PC-3 (cell line): ENCODE results near the gene OR51S1. TPM values are rescaled to one million over a fixed set of nuclear protein-coding genes. Genes with fewer than 3 reads are reported as not detected.

Experiments used
- ATAC-seq: fragments of 200-7000 bp; cut with Tn5 transposase; 2 replicates; pipeline ENCODE4 v1.9.1; 2020; ENCODE audit warnings: mild to moderate bottlenecking, moderate library complexity
- BruUV-seq: library from RNA; stranded (reverse); fragments of 400-500 nt; replicated peaks from 2 replicates; lab custom pipeline; 2021; lab: Mats Ljungman, UMichigan
- CTCF ChIA-PET: fragments of 300-600 bp; sonication (Branson Sonifier 250); formaldehyde crosslinking; loops from one replicate; lab custom pipeline; 2022; ENCODE audit warnings: antibody characterized with exemption; lab: Charles Lee
- POLR2A ChIA-PET: fragments of 300-600 bp; sonication (Branson Sonifier 250); formaldehyde crosslinking; loops from one replicate; lab custom pipeline; 2022; ENCODE audit warnings: antibody characterized with exemption; ENCODE audit not compliant: unreplicated experiment; lab: Charles Lee
- DNase-seq: peaks from one replicate; pipeline ENCODE4 v3.0.0-alpha.2; 2015
- H2AFZ ChIP-seq: fragments of 300-600 bp; sonication (generic); 2 replicates; pipeline ENCODE4 v1.6.0; 2016; ENCODE audit warnings: antibody characterized with exemption, low read length
- H3F3A ChIP-seq: fragments of 300-600 bp; sonication (generic); one replicate; pipeline ENCODE4 v1.6.0; 2017; ENCODE audit warnings: antibody characterized with exemption, low read length, control low read depth, mild to moderate bottlenecking; ENCODE audit not compliant: unreplicated experiment
- H3K27ac ChIP-seq: fragments of 300-600 bp; sonication (generic); 2 replicates; pipeline ENCODE4 v1.5.1; 2016; ENCODE audit warnings: mild to moderate bottlenecking, low read length
- H3K27me3 ChIP-seq: fragments of 300-600 bp; sonication (generic); 2 replicates; pipeline ENCODE4 v1.6.1; 2016; ENCODE audit warnings: low read length, mixed read lengths
- H3K36me3 ChIP-seq: fragments of 300-600 bp; sonication (generic); 2 replicates; pipeline ENCODE4 v1.6.1; 2016; ENCODE audit warnings: low read depth, mixed run types, low read length, mixed read lengths
- H3K4me1 ChIP-seq: fragments of 300-600 bp; sonication (generic); 2 replicates; pipeline ENCODE4 v1.5.1; 2016; ENCODE audit warnings: low read length; ENCODE audit not compliant: insufficient read depth
- H3K4me2 ChIP-seq: fragments of 300-600 bp; sonication (generic); 2 replicates; pipeline ENCODE4 v1.6.0; 2016; ENCODE audit warnings: low read length
- H3K4me3 ChIP-seq: fragments of 300-600 bp; sonication (generic); 2 replicates; pipeline ENCODE4 v1.5.1; 2016; ENCODE audit warnings: mild to moderate bottlenecking, low read length, mixed read lengths
- H3K79me2 ChIP-seq: fragments of 300-600 bp; sonication (generic); 2 replicates; pipeline ENCODE4 v1.6.1; 2017; ENCODE audit warnings: low read length, mixed read lengths
- H3K9ac ChIP-seq: fragments of 300-600 bp; sonication (generic); 2 replicates; pipeline ENCODE4 v1.6.0; 2016; ENCODE audit warnings: mild to moderate bottlenecking, low read length
- H3K9me2 ChIP-seq: fragments of 300-600 bp; sonication (generic); replicated peaks from 2 replicates; pipeline ENCODE4 v1.6.1; 2016; ENCODE audit warnings: mixed run types, low read length, mixed read lengths
- H3K9me3 ChIP-seq: fragments of 300-600 bp; sonication (generic); 2 replicates; pipeline ENCODE4 v1.6.1; 2016; ENCODE audit warnings: low read length, mixed read lengths
- H4K20me1 ChIP-seq: fragments of 300-600 bp; sonication (generic); 2 replicates; pipeline ENCODE4 v1.6.1; 2016; ENCODE audit warnings: low read length, mixed read lengths
- CTCF ChIP-seq: fragments of 300-600 bp; sonication (generic); conservative IDR thresholded peaks from 2 replicates; pipeline ENCODE4 v1.5.1; 2017; ENCODE audit warnings: antibody characterized with exemption, low read depth, mild to moderate bottlenecking, low read length
- EZH2 ChIP-seq: fragments of 300-600 bp; sonication (generic); IDR thresholded peaks from one replicate; pipeline ENCODE4 v1.6.1; 2017; ENCODE audit warnings: antibody characterized with exemption, mild to moderate bottlenecking, low read length; ENCODE audit not compliant: unreplicated experiment
- EZH2phosphoT487 ChIP-seq: fragments of 300-600 bp; sonication (generic); IDR thresholded peaks from 2 replicates; pipeline ENCODE4 v1.6.1; 2018; ENCODE audit warnings: mild to moderate bottlenecking, antibody characterized with exemption, low read length, borderline replicate concordance
- intact Hi-C: fragments of 100-400 bp; cut with micrococcal nuclease; formaldehyde crosslinking; loops from 2 replicates; pipeline ENCODE4 v1.9.0; 2023
- total RNA-seq: library from RNA; depleted of rRNA; stranded (reverse); fragments of >200 nt; gene quantifications from 2 replicates; pipeline ENCODE4 v1.2.3, GENCODE V29; 2014

OR51S1 gene
- total RNA-seq, 1 experiment from 2014 or later, result not detected

- Histone ChIP-seq H3K4me3 (no peak overlapping the region), H3K9ac (no peak overlapping the region), H3K4me1 (no peaks in the 10 kb centered on the region), H3F3A (no peaks in the 10 kb centered on the region), H2AFZ (no peak overlapping the region), H3K36me3 (no peaks in the 10 kb centered on the region), H3K9me2 (no peaks in the 10 kb centered on the region), H3K79me2 (no peaks in the 10 kb centered on the region), H3K9me3 (0 out of 2 replicates have a peak, but pooled peaks cover 4% of the 10 kb centered on the region), H3K27me3 (no peaks in the 10 kb centered on the region), H3K4me2 (no peak overlapping the region), H4K20me1 (no peaks in the 10 kb centered on the region), H3K27ac (no peak overlapping the region)
- ChIA-PET CTCF (no interaction called here), POLR2A (no interaction called here)
- intact Hi-C loops, result no loop called here
- ATAC-seq (no peak), DNase-seq (no peak)
- BruUV-seq, result no TSS peak
- no peak for TF ChIP-seq EZH2phosphoT487
- no peak for TF ChIP-seq CTCF
- no peak for TF ChIP-seq EZH2
Observed at GRCh38 chr11:4826425-4826824, 22.6 kb downstream of the OR51S1 start.

- H3K4me2 ChIP-seq, result no peak overlapping the region
- no peaks in the 10 kb centered on the region for H3K27me3 ChIP-seq
- DNase-seq (no peak), ATAC-seq (no peak)
- no peak overlapping the region for H2AFZ ChIP-seq
- H3K9me3 ChIP-seq, result peaks cover 4% of the 10 kb centered on the region; the same call in 1 of the 2 replicates
- BruUV-seq, result no TSS peak
- POLR2A ChIA-PET, result no interaction called here
- CTCF ChIA-PET, result no interaction called here
- H3K9ac ChIP-seq, result no peak overlapping the region
- H3K9me2 ChIP-seq, result no peaks in the 10 kb centered on the region
- no peak overlapping the region for H3K27ac ChIP-seq
- H4K20me1 ChIP-seq, result no peaks in the 10 kb centered on the region
- H3K36me3 ChIP-seq, result no peaks in the 10 kb centered on the region
- no peak overlapping the region for H3K4me3 ChIP-seq
- TF ChIP-seq EZH2 (no peak), CTCF (no peak), EZH2phosphoT487 (no peak)
- no peaks in the 10 kb centered on the region for H3K79me2 ChIP-seq
- no peaks in the 10 kb centered on the region for H3F3A ChIP-seq
- intact Hi-C loops, result no loop called here
- H3K4me1 ChIP-seq, result no peaks in the 10 kb centered on the region
Observed at GRCh38 chr11:4825132-4825531, 23.9 kb downstream of the OR51S1 start.

- POLR2A ChIA-PET, result no interaction called here
- intact Hi-C loops, result no loop called here
- Histone ChIP-seq H3K4me1 (no peaks in the 10 kb centered on the region), H3K36me3 (no peaks in the 10 kb centered on the region), H3F3A (no peaks in the 10 kb centered on the region), H3K4me3 (no peak within 1 kb of the TSS), H2AFZ (no peak within 1 kb of the TSS), H3K9ac (no peak within 1 kb of the TSS), H3K4me2 (no peak within 1 kb of the TSS), H3K79me2 (no peaks in the 10 kb centered on the region), H3K9me2 (no peaks in the 10 kb centered on the region), H3K27me3 (0 out of 2 replicates have a peak, but pooled peaks cover 4% of the 10 kb centered on the region), H4K20me1 (no peaks in the 10 kb centered on the region), H3K27ac (no peak within 1 kb of the TSS), H3K9me3 (peaks cover 4% of the 10 kb centered on the region; the same call in 1 of the 2 replicates)
- ATAC-seq (no peak), DNase-seq (no peak)
- TF ChIP-seq CTCF (no peak), EZH2phosphoT487 (no peak), EZH2 (no peak)
- CTCF ChIA-PET, result no interaction called here
- no TSS peak for BruUV-seq
Observed at GRCh38 chr11:4821021-4821420, 28.0 kb downstream of the OR51S1 start, which contains the start of gene OR51F2. Gene OR51F2 (plus strand): TSS chr11:4821321. CDS start chr11:4821422, 101 bp downstream.
